ENCODE results near the gene CALD1.
A peak's percentile ranks its signal among the peaks of the same experiment; 100 is the strongest.

The CALD1 gene

DNA sequence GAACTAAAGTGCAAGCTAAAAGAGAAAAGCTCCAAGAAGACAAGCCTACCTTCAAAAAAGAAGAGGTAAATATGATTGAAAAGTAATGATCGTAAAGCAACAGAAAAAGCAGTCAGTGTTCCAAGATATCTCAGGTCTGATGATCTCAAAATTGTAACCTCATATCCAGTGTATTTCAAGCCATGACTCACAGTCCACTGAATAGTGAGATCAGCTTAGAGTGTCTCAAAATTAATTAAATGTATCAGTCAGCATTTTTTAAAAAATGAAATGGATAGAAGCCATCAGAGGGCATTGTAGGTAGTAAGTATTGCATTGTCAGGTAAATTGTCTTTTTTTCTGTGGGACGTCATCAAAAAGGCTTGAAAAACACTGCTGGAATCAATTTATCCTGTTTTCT, 156.3 kb downstream of the CALD1 start:
- TF ChIP-seq, protein P1, sequence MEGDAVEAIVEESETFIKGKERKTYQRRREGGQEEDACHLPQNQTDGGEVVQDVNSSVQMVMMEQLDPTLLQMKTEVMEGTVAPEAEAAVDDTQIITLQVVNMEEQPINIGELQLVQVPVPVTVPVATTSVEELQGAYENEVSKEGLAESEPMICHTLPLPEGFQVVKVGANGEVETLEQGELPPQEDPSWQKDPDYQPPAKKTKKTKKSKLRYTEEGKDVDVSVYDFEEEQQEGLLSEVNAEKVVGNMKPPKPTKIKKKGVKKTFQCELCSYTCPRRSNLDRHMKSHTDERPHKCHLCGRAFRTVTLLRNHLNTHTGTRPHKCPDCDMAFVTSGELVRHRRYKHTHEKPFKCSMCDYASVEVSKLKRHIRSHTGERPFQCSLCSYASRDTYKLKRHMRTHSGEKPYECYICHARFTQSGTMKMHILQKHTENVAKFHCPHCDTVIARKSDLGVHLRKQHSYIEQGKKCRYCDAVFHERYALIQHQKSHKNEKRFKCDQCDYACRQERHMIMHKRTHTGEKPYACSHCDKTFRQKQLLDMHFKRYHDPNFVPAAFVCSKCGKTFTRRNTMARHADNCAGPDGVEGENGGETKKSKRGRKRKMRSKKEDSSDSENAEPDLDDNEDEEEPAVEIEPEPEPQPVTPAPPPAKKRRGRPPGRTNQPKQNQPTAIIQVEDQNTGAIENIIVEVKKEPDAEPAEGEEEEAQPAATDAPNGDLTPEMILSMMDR (conservative IDR thresholded peaks at IDR 0.05; ENCODE audit: low read length) = no peak
- DNase-seq (ENCODE audit: low read depth) = no peak
- H3K4me3 ChIP-seq (ENCODE audit: low read length) = no peak overlapping the region

DNA sequence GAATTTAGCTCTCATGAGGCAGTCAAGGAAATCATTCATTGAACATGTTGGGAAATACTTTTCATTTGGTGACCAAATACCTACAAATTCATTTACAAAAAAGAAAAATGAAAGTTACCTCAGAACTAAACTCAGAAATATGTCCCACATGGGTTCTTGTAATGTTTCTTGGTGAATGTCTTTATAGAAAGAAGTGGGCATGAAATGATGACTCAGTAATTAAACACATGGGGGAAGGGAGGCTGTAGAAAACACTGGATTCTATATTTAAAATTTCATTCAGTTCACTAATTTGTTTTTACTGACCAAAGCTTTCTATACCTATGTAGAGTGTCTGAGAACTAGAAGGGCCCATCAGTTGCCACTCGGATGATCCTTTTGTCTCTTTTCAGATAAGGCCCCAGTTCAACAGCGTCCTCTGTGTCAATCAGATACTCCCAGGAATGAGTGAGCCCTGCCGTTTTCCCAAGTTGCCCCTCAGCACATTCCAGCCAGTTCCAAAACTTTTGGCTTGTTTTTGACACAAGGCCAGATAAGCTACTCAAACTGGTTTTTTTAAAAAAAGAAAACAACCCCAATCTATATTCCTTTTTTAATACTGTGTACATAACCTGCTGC, 157.6 kb downstream of the CALD1 start:
- no peak overlapping the region for H3K4me3 ChIP-seq (ENCODE audit: low read length)
- peak; percentile 37 for DNase-seq (ENCODE audit: low read depth)
- TF ChIP-seq, protein P1 (conservative IDR thresholded peaks at IDR 0.05; ENCODE audit: low read length) = no peak

DNA sequence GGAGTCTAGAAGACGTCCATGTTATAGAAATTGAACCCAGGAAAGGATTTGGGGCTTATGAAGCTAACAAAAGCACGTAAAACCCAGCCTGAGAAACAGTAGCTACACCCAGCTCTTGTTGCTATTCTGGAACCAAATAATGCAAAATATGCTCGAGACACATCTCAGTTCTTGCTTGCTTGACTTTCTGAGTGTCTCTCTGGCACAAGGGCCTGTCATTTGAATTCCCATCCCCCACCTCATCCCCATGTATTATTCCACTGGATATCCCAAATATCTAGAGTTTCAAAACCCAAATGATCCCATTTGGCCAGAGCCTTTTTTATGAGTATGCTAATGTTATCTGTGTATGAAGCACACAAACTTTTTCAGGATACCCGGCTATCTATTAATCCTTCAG, 158.7 kb downstream of the CALD1 start:
- TF ChIP-seq, protein P1 (conservative IDR thresholded peaks at IDR 0.05; ENCODE audit: low read length) = no peak
- H3K4me3 ChIP-seq (ENCODE audit: low read length) = no peak overlapping the region
- DNase-seq (ENCODE audit: low read depth) = no peak

DNA sequence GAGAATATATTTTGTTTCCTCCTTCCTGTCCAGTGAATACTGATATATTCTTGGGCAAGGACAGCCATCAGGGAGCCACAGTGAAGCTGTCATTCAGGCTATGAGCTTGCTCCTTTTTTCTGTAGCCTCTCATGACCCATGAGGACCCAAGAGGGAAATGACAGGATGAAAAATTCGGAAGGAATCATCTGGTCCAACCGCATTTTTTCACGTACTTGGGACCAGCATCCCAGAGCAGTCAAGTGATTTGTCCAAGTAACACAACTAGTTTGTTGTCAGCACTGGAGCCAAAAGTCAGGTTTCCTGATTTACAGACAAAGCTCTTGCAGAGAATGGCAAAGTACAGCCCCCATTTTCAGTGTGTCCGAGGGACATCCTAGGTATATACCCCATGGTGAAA, 159.7 kb downstream of the CALD1 start:
- H3K4me3 ChIP-seq (ENCODE audit: low read length) = no peak overlapping the region
- TF ChIP-seq, protein P1 (conservative IDR thresholded peaks at IDR 0.05; ENCODE audit: low read length) = no peak
- DNase-seq (ENCODE audit: low read depth) = no peak

DNA sequence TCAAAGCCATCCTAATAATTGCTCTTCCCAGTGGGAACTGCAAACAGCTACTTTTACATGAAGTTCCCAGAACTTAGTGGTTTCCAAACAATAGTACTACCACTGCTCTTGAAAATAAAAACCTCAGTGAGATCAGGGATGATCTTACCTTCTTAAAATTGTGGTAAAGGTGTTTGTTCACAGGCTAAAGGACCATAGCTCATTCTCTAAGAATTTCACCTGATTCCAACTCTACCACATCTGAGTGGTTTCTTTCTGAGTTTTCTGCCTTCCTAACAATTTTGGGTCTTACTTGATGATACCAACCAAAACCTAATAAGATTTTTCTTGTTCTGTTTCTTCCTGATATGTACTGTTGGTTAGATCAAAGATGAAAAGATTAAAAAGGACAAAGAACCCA, 161.3 kb downstream of the CALD1 start:
- TF ChIP-seq, protein P1 (conservative IDR thresholded peaks at IDR 0.05; ENCODE audit: low read length) = no peak
- DNase-seq (ENCODE audit: low read depth) = no peak
- H3K4me3 ChIP-seq (ENCODE audit: low read length) = no peak overlapping the region

DNA sequence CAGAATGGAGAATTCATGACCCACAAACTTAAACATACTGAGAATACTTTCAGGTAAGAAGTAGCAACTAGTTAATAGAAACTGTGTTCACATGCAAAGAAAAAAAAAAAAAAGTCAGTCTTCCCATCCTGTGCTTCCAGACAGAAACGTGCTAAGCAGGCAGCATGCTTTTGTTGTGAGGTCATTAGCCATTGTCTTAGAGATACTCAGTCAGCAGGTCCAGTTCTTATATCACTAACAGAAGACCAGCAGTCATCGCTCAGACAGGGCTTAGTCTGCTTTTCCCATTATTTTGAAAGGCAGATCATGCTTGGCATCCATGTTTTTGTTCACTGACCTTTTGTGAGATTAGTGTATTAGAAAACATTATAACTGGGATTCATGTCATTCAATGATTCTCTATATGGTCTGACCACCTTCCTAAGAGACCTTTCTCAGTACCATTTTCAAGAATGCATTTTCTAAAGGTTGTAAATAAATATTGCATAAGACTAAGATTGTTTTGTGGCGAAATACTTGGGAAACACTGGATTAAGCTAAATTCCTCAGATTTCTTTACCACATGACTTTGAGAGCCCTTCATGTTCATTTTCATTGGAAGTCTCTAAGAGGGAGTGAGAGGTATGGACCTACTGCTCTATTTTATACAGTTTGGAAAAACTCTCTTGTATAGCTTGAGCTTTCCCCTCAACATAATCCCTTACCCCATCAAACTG, 161.9 kb downstream of the CALD1 start:
- DNase-seq (ENCODE audit: low read depth) = peak; percentile 95
- TF ChIP-seq, protein P1 (conservative IDR thresholded peaks at IDR 0.05; ENCODE audit: low read length) = no peak
- H3K4me3 ChIP-seq (ENCODE audit: low read length) = no peak overlapping the region

DNA sequence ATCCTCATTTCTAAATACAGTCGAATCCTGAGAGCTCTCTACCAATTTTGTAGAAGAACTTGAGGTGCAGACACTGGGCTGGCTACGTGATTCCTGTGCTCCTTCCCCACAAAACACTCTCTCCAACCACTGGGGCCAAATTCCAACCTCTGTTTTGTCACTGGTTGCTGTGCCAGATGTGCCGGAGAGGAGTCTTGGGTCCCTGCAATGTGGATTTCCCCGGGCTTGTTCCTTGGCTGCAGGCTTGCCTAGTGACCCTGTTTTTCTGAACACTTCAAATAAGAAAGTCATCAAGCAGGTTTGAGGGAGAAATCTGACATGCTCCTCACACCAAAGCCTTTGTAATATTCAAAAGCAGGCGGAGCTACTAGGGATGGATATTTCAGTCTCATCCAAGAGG, 162.5 kb downstream of the CALD1 start:
- DNase-seq (ENCODE audit: low read depth) = peak; percentile 42
- H3K4me3 ChIP-seq (ENCODE audit: low read length) = no peak overlapping the region
- TF ChIP-seq, protein P1 (conservative IDR thresholded peaks at IDR 0.05; ENCODE audit: low read length) = no peak
